Measurements from ENCODE around the gene PARP15. TPM values are rescaled to one million over a fixed set of nuclear protein-coding genes. Genes with fewer than 3 reads are reported as not detected.
"Not testable (repeated sequence)": the region's sequence is repeated elsewhere in the genome, so short reads cannot be mapped to it uniquely, and the experiment has no call there.

Gene PARP15
- total RNA-seq, 1 experiment from 2014 or later, result not detected

- H3K36me3 Mint-ChIP-seq (ENCODE audit: insufficient read depth, unreplicated experiment); H3K4me3 Mint-ChIP-seq (ENCODE audit: unreplicated experiment); POLR2A ChIA-PET; H3K4me1 Mint-ChIP-seq (ENCODE audit: insufficient read depth, unreplicated experiment); H3K9me3 Mint-ChIP-seq (ENCODE audit: unreplicated experiment); BruUV-seq (replicated peaks); DNase-seq (ENCODE audit: unreplicated experiment); H3K27ac Mint-ChIP-seq (ENCODE audit: low read depth, unreplicated experiment); intact Hi-C loops (cut with micrococcal nuclease): not testable (repeated sequence)
- peaks cover 15% of the 10 kb centered on the region for H3K27me3 Mint-ChIP-seq (ENCODE audit: insufficient read depth, unreplicated experiment)
- CTCF ChIA-PET, result interaction anchor here (1.0 kb wide), 1 partner anchor 83 kb away, joined by 3 read pairs; no protein-coding TSS in a partner anchor
Measured at GRCh38 chr3:122658336-122658735, 80.9 kb downstream of the PARP15 start.

DNA sequence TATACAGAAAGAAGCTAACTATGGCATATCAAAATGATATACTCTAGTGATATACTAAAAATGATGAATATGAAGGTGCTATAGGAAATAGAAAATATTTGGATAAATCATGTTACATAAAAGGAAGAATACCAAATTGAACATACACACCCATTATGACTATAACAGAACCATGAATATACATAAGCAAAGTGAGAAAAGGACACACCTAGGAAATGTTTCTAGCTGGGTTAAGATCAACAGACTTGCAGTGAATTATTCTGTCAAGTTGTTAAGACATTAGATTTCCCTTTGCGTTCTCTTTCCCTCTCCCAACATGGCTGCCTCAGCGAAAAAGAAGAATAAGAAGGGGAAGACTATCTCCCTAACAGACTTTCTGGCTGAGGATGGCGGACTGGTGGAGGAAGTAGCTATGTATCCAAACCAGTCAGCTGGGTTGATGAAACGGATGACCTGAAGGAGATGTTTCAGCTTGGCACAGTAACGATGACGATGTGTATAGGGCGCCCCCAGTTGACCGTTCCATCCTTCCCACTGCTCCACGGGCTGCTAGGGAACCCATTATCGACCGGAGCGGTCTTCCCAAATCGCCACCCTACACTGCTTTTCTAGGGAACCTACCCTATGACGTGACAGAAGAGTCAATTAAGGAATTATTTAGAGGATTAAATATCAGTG, 83.0 kb downstream of the PARP15 start:
- TF ChIP-seq, protein P1, sequence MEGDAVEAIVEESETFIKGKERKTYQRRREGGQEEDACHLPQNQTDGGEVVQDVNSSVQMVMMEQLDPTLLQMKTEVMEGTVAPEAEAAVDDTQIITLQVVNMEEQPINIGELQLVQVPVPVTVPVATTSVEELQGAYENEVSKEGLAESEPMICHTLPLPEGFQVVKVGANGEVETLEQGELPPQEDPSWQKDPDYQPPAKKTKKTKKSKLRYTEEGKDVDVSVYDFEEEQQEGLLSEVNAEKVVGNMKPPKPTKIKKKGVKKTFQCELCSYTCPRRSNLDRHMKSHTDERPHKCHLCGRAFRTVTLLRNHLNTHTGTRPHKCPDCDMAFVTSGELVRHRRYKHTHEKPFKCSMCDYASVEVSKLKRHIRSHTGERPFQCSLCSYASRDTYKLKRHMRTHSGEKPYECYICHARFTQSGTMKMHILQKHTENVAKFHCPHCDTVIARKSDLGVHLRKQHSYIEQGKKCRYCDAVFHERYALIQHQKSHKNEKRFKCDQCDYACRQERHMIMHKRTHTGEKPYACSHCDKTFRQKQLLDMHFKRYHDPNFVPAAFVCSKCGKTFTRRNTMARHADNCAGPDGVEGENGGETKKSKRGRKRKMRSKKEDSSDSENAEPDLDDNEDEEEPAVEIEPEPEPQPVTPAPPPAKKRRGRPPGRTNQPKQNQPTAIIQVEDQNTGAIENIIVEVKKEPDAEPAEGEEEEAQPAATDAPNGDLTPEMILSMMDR (IDR thresholded peaks at IDR 0.05; ENCODE audit: unreplicated experiment), result no peak
- Mint-ChIP-seq H3K27ac (ENCODE audit: low read depth, unreplicated experiment) (no peak overlapping the region), H3K9me3 (ENCODE audit: unreplicated experiment) (no peaks in the 10 kb centered on the region), H3K4me3 (ENCODE audit: unreplicated experiment) (no peak overlapping the region), H3K36me3 (ENCODE audit: insufficient read depth, unreplicated experiment) (no peaks in the 10 kb centered on the region), H3K27me3 (ENCODE audit: insufficient read depth, unreplicated experiment) (no peaks in the 10 kb centered on the region), H3K4me1 (ENCODE audit: insufficient read depth, unreplicated experiment) (peaks cover 10% of the 10 kb centered on the region)
- ChIA-PET CTCF (interaction anchor here (1.1 kb wide), 1 partner anchor 9 kb away, joined by 3 read pairs; no protein-coding TSS in a partner anchor), POLR2A (interaction anchor here (1.0 kb wide), 1 partner anchor 14 kb away, joined by 4 read pairs; no protein-coding TSS in a partner anchor)
- BruUV-seq (replicated peaks), result no TSS peak
- intact Hi-C loops (cut with micrococcal nuclease), result no loop called here
- no peak for DNase-seq (ENCODE audit: unreplicated experiment)

GRCh38 chr3:122661633-122662032, 84.2 kb downstream of the PARP15 start:
- intact Hi-C loops (cut with micrococcal nuclease), result no loop called here
- Mint-ChIP-seq H3K27me3 (ENCODE audit: insufficient read depth, unreplicated experiment) (no peaks in the 10 kb centered on the region), H3K36me3 (ENCODE audit: insufficient read depth, unreplicated experiment) (no peaks in the 10 kb centered on the region), H3K9me3 (ENCODE audit: unreplicated experiment) (no peaks in the 10 kb centered on the region), H3K27ac (ENCODE audit: low read depth, unreplicated experiment) (no peak overlapping the region), H3K4me1 (ENCODE audit: insufficient read depth, unreplicated experiment) (peaks cover 10% of the 10 kb centered on the region), H3K4me3 (ENCODE audit: unreplicated experiment) (no peak overlapping the region)
- ChIA-PET POLR2A (no interaction called here), CTCF (interaction anchor here (0.7 to 1.1 kb wide), 3 partner anchors 9 to 97 kb away, joined by 3 to 5 read pairs (median 3); partner anchors contain the start of genes DTX3L and PARP9)
- BruUV-seq (replicated peaks), result no TSS peak
- DNase-seq (ENCODE audit: unreplicated experiment), result peak; percentile 56
- TF ChIP-seq, protein P1 (IDR thresholded peaks at IDR 0.05; ENCODE audit: unreplicated experiment), result no peak

DNA sequence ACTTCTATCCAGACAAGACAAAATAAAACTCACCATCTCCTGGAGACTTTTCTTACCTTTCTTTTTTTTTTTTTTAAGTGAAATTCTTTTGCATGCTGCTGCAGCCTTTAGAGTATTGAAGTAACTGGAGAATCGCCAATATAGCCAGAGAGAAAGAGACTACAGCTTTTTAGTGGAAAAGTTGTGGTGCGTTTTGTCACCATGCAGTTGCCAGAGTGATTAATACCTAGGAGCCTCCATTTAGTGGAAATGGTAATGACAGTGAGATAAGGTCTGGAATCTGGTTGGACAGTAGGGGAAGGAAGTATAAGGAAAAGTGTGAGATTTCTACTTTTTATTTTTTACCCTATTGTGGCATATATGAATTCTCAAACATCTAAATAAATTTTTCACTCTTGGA, 85.1 kb downstream of the PARP15 start:
- Mint-ChIP-seq H3K27ac (ENCODE audit: low read depth, unreplicated experiment) (no peak overlapping the region), H3K9me3 (ENCODE audit: unreplicated experiment) (no peaks in the 10 kb centered on the region), H3K4me1 (ENCODE audit: insufficient read depth, unreplicated experiment) (peaks cover 10% of the 10 kb centered on the region), H3K27me3 (ENCODE audit: insufficient read depth, unreplicated experiment) (no peaks in the 10 kb centered on the region), H3K4me3 (ENCODE audit: unreplicated experiment) (no peak overlapping the region), H3K36me3 (ENCODE audit: insufficient read depth, unreplicated experiment) (no peaks in the 10 kb centered on the region)
- ChIA-PET POLR2A (no interaction called here), CTCF (interaction anchor here (1.0 kb wide), 1 partner anchor 98 kb away, joined by 5 read pairs; the partner anchor contains the start of genes DTX3L and PARP9)
- BruUV-seq (replicated peaks), result no TSS peak
- DNase-seq (ENCODE audit: unreplicated experiment), result no peak
- TF ChIP-seq, protein P1 (IDR thresholded peaks at IDR 0.05; ENCODE audit: unreplicated experiment), result no peak
- intact Hi-C loops (cut with micrococcal nuclease), result no loop called here
